Measurements from ENCODE around the gene TSC22D3.

The TSC22D3 gene

GRCh38 chrX:107707866-107708265, 67.7 kb downstream of the TSC22D3 start:
- ATAC-seq = no peak
- TF ChIP-seq ZNF565 (CRISPR knock-in tag; conservative IDR thresholded peaks at IDR 0.05; ENCODE audit: low read depth) = no peak
- TF ChIP-seq TOX (CRISPR knock-in tag; IDR thresholded peaks at IDR 0.05; ENCODE audit: borderline replicate concordance) = no peak
- TF ChIP-seq BACH2 (CRISPR knock-in tag; IDR thresholded peaks at IDR 0.05; ENCODE audit: borderline replicate concordance) = no peak

DNA sequence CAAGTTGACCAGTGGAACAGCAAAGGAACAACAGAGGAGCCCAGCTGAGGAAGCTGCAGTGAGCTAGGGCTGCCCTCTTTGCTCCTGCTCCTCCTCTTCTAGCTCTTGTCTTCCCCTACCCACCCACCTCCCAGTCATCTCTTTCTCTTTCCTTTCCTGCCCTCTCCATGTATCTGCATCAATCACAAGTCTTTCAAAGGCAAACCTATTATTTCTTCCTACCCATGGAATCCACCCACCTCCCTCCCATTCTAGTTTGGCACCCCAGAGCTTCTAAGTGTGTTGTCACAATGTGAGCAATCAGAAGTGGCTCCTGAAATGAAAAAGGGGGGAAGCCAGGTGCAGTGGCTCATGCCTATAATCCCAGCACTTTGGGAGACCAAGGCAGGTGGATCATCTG, 69.3 kb downstream of the TSC22D3 start:
- TF ChIP-seq TOX (CRISPR knock-in tag; IDR thresholded peaks at IDR 0.05; ENCODE audit: borderline replicate concordance) (no peak), ARNTL (CRISPR knock-in tag; IDR thresholded peaks at IDR 0.05; ENCODE audit: borderline replicate concordance, low read depth) (no peak), BACH2 (CRISPR knock-in tag; IDR thresholded peaks at IDR 0.05; ENCODE audit: borderline replicate concordance) (no peak), POU6F1 (CRISPR knock-in tag; IDR thresholded peaks at IDR 0.05; ENCODE audit: borderline replicate concordance, low read depth) (no peak), ZFP3 (CRISPR knock-in tag; IDR thresholded peaks at IDR 0.05) (no peak), RARB (CRISPR knock-in tag; IDR thresholded peaks at IDR 0.05) (no peak), ZNF70 (CRISPR knock-in tag; IDR thresholded peaks at IDR 0.05) (no peak), ZNF565 (CRISPR knock-in tag; conservative IDR thresholded peaks at IDR 0.05; ENCODE audit: low read depth) (no peak), SNAI2 (CRISPR knock-in tag; IDR thresholded peaks at IDR 0.05) (no peak), ISL1 (CRISPR knock-in tag; IDR thresholded peaks at IDR 0.05) (no peak), PATZ1 (CRISPR knock-in tag; IDR thresholded peaks at IDR 0.05; ENCODE audit: borderline replicate concordance) (no peak), ZC3H10 (CRISPR knock-in tag; IDR thresholded peaks at IDR 0.05) (no peak), ZNF8 (CRISPR knock-in tag; IDR thresholded peaks at IDR 0.05) (no peak), OSR1 (CRISPR knock-in tag; IDR thresholded peaks at IDR 0.05) (no peak), CSDC2 (CRISPR knock-in tag; IDR thresholded peaks at IDR 0.05) (no peak), GLIS3 (CRISPR knock-in tag; IDR thresholded peaks at IDR 0.05) (no peak), TCF4 (CRISPR knock-in tag; IDR thresholded peaks at IDR 0.05; ENCODE audit: borderline replicate concordance) (no peak), ZFP30 (CRISPR knock-in tag; IDR thresholded peaks at IDR 0.05) (no peak), CSRNP3 (CRISPR knock-in tag; IDR thresholded peaks at IDR 0.05) (no peak)
- TF ChIP-seq, protein P1, sequence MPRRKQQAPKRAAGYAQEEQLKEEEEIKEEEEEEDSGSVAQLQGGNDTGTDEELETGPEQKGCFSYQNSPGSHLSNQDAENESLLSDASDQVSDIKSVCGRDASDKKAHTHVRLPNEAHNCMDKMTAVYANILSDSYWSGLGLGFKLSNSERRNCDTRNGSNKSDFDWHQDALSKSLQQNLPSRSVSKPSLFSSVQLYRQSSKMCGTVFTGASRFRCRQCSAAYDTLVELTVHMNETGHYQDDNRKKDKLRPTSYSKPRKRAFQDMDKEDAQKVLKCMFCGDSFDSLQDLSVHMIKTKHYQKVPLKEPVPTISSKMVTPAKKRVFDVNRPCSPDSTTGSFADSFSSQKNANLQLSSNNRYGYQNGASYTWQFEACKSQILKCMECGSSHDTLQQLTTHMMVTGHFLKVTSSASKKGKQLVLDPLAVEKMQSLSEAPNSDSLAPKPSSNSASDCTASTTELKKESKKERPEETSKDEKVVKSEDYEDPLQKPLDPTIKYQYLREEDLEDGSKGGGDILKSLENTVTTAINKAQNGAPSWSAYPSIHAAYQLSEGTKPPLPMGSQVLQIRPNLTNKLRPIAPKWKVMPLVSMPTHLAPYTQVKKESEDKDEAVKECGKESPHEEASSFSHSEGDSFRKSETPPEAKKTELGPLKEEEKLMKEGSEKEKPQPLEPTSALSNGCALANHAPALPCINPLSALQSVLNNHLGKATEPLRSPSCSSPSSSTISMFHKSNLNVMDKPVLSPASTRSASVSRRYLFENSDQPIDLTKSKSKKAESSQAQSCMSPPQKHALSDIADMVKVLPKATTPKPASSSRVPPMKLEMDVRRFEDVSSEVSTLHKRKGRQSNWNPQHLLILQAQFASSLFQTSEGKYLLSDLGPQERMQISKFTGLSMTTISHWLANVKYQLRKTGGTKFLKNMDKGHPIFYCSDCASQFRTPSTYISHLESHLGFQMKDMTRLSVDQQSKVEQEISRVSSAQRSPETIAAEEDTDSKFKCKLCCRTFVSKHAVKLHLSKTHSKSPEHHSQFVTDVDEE (CRISPR knock-in tag; IDR thresholded peaks at IDR 0.05) = no peak
- ATAC-seq = no peak

- ATAC-seq = no peak
- TF ChIP-seq ZNF565 (CRISPR knock-in tag; conservative IDR thresholded peaks at IDR 0.05; ENCODE audit: low read depth) (no peak), CSRNP3 (CRISPR knock-in tag; IDR thresholded peaks at IDR 0.05) (no peak), PPARA (CRISPR knock-in tag; IDR thresholded peaks at IDR 0.05; ENCODE audit: borderline replicate concordance) (no peak), BACH2 (CRISPR knock-in tag; IDR thresholded peaks at IDR 0.05; ENCODE audit: borderline replicate concordance) (no peak), ZFP3 (CRISPR knock-in tag; IDR thresholded peaks at IDR 0.05) (no peak), ARNTL (CRISPR knock-in tag; IDR thresholded peaks at IDR 0.05; ENCODE audit: borderline replicate concordance, low read depth) (no peak), PATZ1 (CRISPR knock-in tag; IDR thresholded peaks at IDR 0.05; ENCODE audit: borderline replicate concordance) (no peak), GLIS3 (CRISPR knock-in tag; IDR thresholded peaks at IDR 0.05) (no peak), TCF4 (CRISPR knock-in tag; IDR thresholded peaks at IDR 0.05; ENCODE audit: borderline replicate concordance) (no peak), CSDC2 (CRISPR knock-in tag; IDR thresholded peaks at IDR 0.05) (no peak), TOX (CRISPR knock-in tag; IDR thresholded peaks at IDR 0.05; ENCODE audit: borderline replicate concordance) (no peak), SNAI2 (CRISPR knock-in tag; IDR thresholded peaks at IDR 0.05) (no peak), ZNF8 (CRISPR knock-in tag; IDR thresholded peaks at IDR 0.05) (no peak)
- TF ChIP-seq, protein P1 (CRISPR knock-in tag; IDR thresholded peaks at IDR 0.05) = no peak
These were observed 71.0 kb downstream of the TSC22D3 start for GRCh38 chrX:107704587-107704986.
